ENCODE measurements around the gene NUP85.

DNA sequence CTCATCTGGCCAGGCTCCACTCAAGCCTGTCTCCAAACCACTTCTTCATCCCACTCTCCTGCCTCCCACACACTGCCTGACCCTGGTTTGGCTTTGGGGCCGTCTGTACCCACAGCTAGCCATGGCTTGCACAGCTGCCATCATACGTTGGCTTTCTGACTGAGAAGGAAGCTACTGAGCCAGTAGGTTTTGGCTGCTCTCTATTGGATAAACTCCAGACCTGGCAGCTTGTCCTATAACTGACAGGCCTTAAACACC lies 61.6 kb downstream of the NUP85 start:
- TF ChIP-seq CSDC2 (CRISPR knock-in tag; IDR thresholded peaks at IDR 0.05): no peak
- TF ChIP-seq, protein P1, sequence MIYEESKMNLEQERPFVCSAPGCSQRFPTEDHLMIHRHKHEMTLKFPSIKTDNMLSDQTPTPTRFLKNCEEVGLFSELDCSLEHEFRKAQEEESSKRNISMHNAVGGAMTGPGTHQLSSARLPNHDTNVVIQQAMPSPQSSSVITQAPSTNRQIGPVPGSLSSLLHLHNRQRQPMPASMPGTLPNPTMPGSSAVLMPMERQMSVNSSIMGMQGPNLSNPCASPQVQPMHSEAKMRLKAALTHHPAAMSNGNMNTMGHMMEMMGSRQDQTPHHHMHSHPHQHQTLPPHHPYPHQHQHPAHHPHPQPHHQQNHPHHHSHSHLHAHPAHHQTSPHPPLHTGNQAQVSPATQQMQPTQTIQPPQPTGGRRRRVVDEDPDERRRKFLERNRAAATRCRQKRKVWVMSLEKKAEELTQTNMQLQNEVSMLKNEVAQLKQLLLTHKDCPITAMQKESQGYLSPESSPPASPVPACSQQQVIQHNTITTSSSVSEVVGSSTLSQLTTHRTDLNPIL (CRISPR knock-in tag; IDR thresholded peaks at IDR 0.05; ENCODE audit: low read depth): no peak
- TF ChIP-seq ARNTL (CRISPR knock-in tag; IDR thresholded peaks at IDR 0.05; ENCODE audit: borderline replicate concordance, low read depth): no peak
- no peak for TF ChIP-seq PPARA (CRISPR knock-in tag; IDR thresholded peaks at IDR 0.05; ENCODE audit: borderline replicate concordance)
- no peak for TF ChIP-seq SNAI2 (CRISPR knock-in tag; IDR thresholded peaks at IDR 0.05)
- TF ChIP-seq, protein P2, sequence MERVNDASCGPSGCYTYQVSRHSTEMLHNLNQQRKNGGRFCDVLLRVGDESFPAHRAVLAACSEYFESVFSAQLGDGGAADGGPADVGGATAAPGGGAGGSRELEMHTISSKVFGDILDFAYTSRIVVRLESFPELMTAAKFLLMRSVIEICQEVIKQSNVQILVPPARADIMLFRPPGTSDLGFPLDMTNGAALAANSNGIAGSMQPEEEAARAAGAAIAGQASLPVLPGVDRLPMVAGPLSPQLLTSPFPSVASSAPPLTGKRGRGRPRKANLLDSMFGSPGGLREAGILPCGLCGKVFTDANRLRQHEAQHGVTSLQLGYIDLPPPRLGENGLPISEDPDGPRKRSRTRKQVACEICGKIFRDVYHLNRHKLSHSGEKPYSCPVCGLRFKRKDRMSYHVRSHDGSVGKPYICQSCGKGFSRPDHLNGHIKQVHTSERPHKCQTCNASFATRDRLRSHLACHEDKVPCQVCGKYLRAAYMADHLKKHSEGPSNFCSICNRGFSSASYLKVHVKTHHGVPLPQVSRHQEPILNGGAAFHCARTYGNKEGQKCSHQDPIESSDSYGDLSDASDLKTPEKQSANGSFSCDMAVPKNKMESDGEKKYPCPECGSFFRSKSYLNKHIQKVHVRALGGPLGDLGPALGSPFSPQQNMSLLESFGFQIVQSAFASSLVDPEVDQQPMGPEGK (CRISPR knock-in tag; IDR thresholded peaks at IDR 0.05; ENCODE audit: borderline replicate concordance): no peak
- TF ChIP-seq ZFP30 (CRISPR knock-in tag; IDR thresholded peaks at IDR 0.05): no peak
- no peak for TF ChIP-seq TOX (CRISPR knock-in tag; IDR thresholded peaks at IDR 0.05; ENCODE audit: borderline replicate concordance)
- TF ChIP-seq, protein P3, sequence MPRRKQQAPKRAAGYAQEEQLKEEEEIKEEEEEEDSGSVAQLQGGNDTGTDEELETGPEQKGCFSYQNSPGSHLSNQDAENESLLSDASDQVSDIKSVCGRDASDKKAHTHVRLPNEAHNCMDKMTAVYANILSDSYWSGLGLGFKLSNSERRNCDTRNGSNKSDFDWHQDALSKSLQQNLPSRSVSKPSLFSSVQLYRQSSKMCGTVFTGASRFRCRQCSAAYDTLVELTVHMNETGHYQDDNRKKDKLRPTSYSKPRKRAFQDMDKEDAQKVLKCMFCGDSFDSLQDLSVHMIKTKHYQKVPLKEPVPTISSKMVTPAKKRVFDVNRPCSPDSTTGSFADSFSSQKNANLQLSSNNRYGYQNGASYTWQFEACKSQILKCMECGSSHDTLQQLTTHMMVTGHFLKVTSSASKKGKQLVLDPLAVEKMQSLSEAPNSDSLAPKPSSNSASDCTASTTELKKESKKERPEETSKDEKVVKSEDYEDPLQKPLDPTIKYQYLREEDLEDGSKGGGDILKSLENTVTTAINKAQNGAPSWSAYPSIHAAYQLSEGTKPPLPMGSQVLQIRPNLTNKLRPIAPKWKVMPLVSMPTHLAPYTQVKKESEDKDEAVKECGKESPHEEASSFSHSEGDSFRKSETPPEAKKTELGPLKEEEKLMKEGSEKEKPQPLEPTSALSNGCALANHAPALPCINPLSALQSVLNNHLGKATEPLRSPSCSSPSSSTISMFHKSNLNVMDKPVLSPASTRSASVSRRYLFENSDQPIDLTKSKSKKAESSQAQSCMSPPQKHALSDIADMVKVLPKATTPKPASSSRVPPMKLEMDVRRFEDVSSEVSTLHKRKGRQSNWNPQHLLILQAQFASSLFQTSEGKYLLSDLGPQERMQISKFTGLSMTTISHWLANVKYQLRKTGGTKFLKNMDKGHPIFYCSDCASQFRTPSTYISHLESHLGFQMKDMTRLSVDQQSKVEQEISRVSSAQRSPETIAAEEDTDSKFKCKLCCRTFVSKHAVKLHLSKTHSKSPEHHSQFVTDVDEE (CRISPR knock-in tag; IDR thresholded peaks at IDR 0.05): no peak
- TF ChIP-seq, protein P4, sequence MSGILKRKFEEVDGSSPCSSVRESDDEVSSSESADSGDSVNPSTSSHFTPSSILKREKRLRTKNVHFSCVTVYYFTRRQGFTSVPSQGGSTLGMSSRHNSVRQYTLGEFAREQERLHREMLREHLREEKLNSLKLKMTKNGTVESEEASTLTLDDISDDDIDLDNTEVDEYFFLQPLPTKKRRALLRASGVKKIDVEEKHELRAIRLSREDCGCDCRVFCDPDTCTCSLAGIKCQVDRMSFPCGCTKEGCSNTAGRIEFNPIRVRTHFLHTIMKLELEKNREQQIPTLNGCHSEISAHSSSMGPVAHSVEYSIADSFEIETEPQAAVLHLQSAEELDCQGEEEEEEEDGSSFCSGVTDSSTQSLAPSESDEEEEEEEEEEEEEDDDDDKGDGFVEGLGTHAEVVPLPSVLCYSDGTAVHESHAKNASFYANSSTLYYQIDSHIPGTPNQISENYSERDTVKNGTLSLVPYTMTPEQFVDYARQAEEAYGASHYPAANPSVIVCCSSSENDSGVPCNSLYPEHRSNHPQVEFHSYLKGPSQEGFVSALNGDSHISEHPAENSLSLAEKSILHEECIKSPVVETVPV (CRISPR knock-in tag; IDR thresholded peaks at IDR 0.05): no peak
- TF ChIP-seq ZNF8 (CRISPR knock-in tag; IDR thresholded peaks at IDR 0.05): no peak
- TF ChIP-seq ZFP3 (CRISPR knock-in tag; IDR thresholded peaks at IDR 0.05): no peak
